Right hindlimb (tissue), 1 donor: Measurements from ENCODE around the gene MTHFD1L.
"Not testable (repeated sequence)": the region's sequence is repeated elsewhere in the genome, so short reads cannot be mapped to it uniquely, and the experiment has no call there.

ENCODE experiments used
- DNase-seq: peaks from one replicate; pipeline ENCODE4 v3.0.0-alpha.2; 2018

The MTHFD1L gene

GRCh38 chr6:151100326-151100725 is 234.8 kb downstream of the MTHFD1L start:
- DNase-seq = no peak

GRCh38 chr6:151101161-151101815 is 235.8 kb downstream of the MTHFD1L start:
- DNase-seq = no peak

GRCh38 chr6:151101816-151102694 is 236.6 kb downstream of the MTHFD1L start:
- no peak for DNase-seq

- DNase-seq = peak; percentile 36
These were observed 237.8 kb downstream of the MTHFD1L start for GRCh38 chr6:151103266-151103665.

GRCh38 chr6:151107897-151108427 is 242.5 kb downstream of the MTHFD1L start:
- DNase-seq = no peak

GRCh38 chr6:151108548-151108947 is 243.0 kb downstream of the MTHFD1L start:
- DNase-seq = no peak

- no peak for DNase-seq
These were observed 243.9 kb downstream of the MTHFD1L start for GRCh38 chr6:151109361-151109760.

GRCh38 chr6:151109869-151110575 is 244.5 kb downstream of the MTHFD1L start:
- DNase-seq = peak; percentile 45

- peak; percentile 37 for DNase-seq
These were observed 245.0 kb downstream of the MTHFD1L start for GRCh38 chr6:151110576-151110905.

- no peak for DNase-seq
These were observed 246.2 kb downstream of the MTHFD1L start for GRCh38 chr6:151111670-151112069.

- DNase-seq = peak; percentile 30
These were observed 246.6 kb downstream of the MTHFD1L start for GRCh38 chr6:151112130-151112529.

GRCh38 chr6:151112884-151113283 is 247.4 kb downstream of the MTHFD1L start:
- not testable (repeated sequence) for DNase-seq

- no peak for DNase-seq
These were observed 248.1 kb downstream of the MTHFD1L start for GRCh38 chr6:151113641-151114040.

- DNase-seq = no peak
These were observed 253.1 kb downstream of the MTHFD1L start for GRCh38 chr6:151118461-151119123.

- DNase-seq = no peak
These were observed 254.5 kb downstream of the MTHFD1L start for GRCh38 chr6:151119823-151120524.

- peak; percentile 47 for DNase-seq
These were observed 256.4 kb downstream of the MTHFD1L start for GRCh38 chr6:151121900-151122299.

GRCh38 chr6:151123641-151124040 is 258.1 kb downstream of the MTHFD1L start:
- not testable (repeated sequence) for DNase-seq

GRCh38 chr6:151125242-151125641 is 259.7 kb downstream of the MTHFD1L start:
- DNase-seq = not testable (repeated sequence)

GRCh38 chr6:151125651-151126416 is 260.3 kb downstream of the MTHFD1L start:
- not testable (repeated sequence) for DNase-seq

- not testable (repeated sequence) for DNase-seq
These were observed 260.9 kb downstream of the MTHFD1L start for GRCh38 chr6:151126417-151126724.

GRCh38 chr6:151127133-151127798 is 261.8 kb downstream of the MTHFD1L start:
- DNase-seq = not testable (repeated sequence)
